ENCODE data around the gene ZNF485. TPM values are rescaled to one million over a fixed set of nuclear protein-coding genes. Genes with fewer than 3 reads are reported as not detected.

ZNF485 gene
- total and polyA plus RNA-seq, 2 donors (not counting 1 experiment from before 2014, with no cell fraction given) = 4.8 to 8.4 TPM

GRCh38 chr10:43610636-43611035, 4.4 kb downstream of the ZNF485 start:
- intact Hi-C loops (cut with micrococcal nuclease) = no loop called here
- no peak overlapping the region for H2AFZ ChIP-seq (ENCODE audit: insufficient read depth, low read depth, low read length, poor library complexity, severe bottlenecking)
- peaks cover 10% of the 10 kb centered on the region in 2 donors for H3K4me1 ChIP-seq (ENCODE audit: control insufficient read depth in 2 of 2, insufficient read depth in 2 of 2, low read length in 2 of 2)
- H3K4me1 Mint-ChIP-seq = peaks cover 18% of the 10 kb centered on the region
- no peak overlapping the region for H3K4me2 ChIP-seq (replicated peaks; ENCODE audit: low read depth, low read length, poor library complexity, severe bottlenecking)
- no peak overlapping the region for H3K9ac ChIP-seq (ENCODE audit: low read length)
- no peak overlapping the region for H3K27ac ChIP-seq (ENCODE audit: low read length in 2 of 2)
- peaks cover 10 to 12% of the 10 kb centered on the region in 2 experiments for H3K36me3 ChIP-seq (replicated peaks in 1 of 2; ENCODE audit: control extremely low read depth in 1 of 2, control insufficient read depth in 1 of 2, extremely low read depth in 1 of 2, insufficient read depth in 2 of 2, low read length in 1 of 2)
- H4K20me1 ChIP-seq (ENCODE audit: control insufficient read depth, insufficient read depth, low read length, poor library complexity, severe bottlenecking) = no peaks in the 10 kb centered on the region
- H3K27me3 Mint-ChIP-seq = no peaks in the 10 kb centered on the region
- H3K27me3 ChIP-seq (replicated peaks in 1 of 4; ENCODE audit: control extremely low read depth in 1 of 4, control insufficient read depth in 3 of 4, insufficient read depth in 4 of 4, low read length in 3 of 4) = no peaks in the 10 kb centered on the region
- ChIA-PET POLR2A (no interaction called here), CTCF (no interaction called here)
- H3K79me2 ChIP-seq (ENCODE audit: control insufficient read depth, insufficient read depth, low read length) = peaks cover 17% of the 10 kb centered on the region
- no peak for DNase-seq
- H3K9me3 Mint-ChIP-seq (ENCODE audit: insufficient read depth) = peaks cover 6% of the 10 kb centered on the region
- H3K4me3 Mint-ChIP-seq = no peak overlapping the region
- peaks cover 4 to 14% (median 8%) of the 10 kb centered on the region in 3 donors for H3K9me3 ChIP-seq (ENCODE audit: control extremely low read depth in 1 of 3, control insufficient read depth in 2 of 3, insufficient read depth in 1 of 3, low read length in 2 of 3)
- TF ChIP-seq EZH2 (IDR thresholded peaks at IDR 0.05; ENCODE audit: borderline replicate concordance, insufficient read depth, low read depth, low read length, poor library complexity, severe bottlenecking) (no peak), CTCF (IDR thresholded peaks at IDR 0.05) (no peak)
- H3K4me3 ChIP-seq (ENCODE audit: control extremely low read depth in 1 of 5, extremely low read depth in 1 of 5, insufficient read depth in 1 of 5, low read depth in 2 of 5, low read length in 4 of 5) = no peak overlapping the region
- no peak overlapping the region for H3K27ac Mint-ChIP-seq
- no peak for ATAC-seq (ENCODE audit: low read depth)

DNA sequence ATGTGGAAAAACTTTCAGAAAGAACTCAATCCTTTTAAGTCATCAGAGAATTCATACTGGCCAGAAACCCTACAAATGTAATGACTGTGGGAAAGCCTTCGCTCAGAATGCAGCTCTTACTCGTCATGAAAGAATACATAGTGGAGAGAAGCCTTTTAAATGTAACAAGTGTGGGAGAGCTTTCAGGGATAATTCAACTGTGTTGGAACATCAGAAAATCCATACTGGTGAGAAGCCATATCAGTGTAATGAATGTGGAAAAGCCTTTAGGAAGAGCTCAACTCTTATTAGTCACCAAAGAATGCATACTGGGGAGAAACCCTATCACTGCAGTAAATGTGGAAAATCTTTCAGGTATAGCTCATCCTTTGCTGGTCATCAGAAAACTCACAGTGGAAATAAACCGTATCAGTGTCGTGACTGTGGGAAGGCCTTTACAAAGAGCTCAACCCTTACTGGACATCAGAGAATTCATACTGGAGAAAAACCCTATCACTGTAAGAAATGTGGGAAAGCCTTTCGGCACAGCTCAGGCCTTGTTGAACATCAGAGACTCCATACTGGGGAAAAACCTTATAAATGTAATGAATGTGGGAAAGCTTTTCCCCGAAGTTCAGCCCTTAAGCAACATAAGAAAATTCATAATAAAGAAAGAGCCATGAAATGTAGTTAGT, 10.6 kb downstream of the ZNF485 start:
- TF ChIP-seq EZH2 (IDR thresholded peaks at IDR 0.05; ENCODE audit: borderline replicate concordance, insufficient read depth, low read depth, low read length, poor library complexity, severe bottlenecking) (no peak), CTCF (IDR thresholded peaks at IDR 0.05) (no peak)
- no peak overlapping the region for H3K4me2 ChIP-seq (replicated peaks; ENCODE audit: low read depth, low read length, poor library complexity, severe bottlenecking)
- H3K27me3 ChIP-seq (replicated peaks in 1 of 4; ENCODE audit: control extremely low read depth in 1 of 4, control insufficient read depth in 3 of 4, insufficient read depth in 4 of 4, low read length in 3 of 4) = no peaks in the 10 kb centered on the region
- H3K27me3 Mint-ChIP-seq = no peaks in the 10 kb centered on the region
- peaks cover 28 to 36% (median 31%) of the 10 kb centered on the region in 3 donors for H3K9me3 ChIP-seq (ENCODE audit: control extremely low read depth in 1 of 3, control insufficient read depth in 2 of 3, insufficient read depth in 1 of 3, low read length in 2 of 3)
- H3K27ac Mint-ChIP-seq = no peak overlapping the region
- no CpG with 5 or more reads among the region's 6 CpGs for WGBS (ENCODE audit: insufficient coverage)
- POLR2A ChIA-PET = no interaction called here
- peaks cover 22% of the 10 kb centered on the region for H3K9me3 Mint-ChIP-seq (ENCODE audit: insufficient read depth)
- no peak for DNase-seq
- H2AFZ ChIP-seq (ENCODE audit: insufficient read depth, low read depth, low read length, poor library complexity, severe bottlenecking) = no peak overlapping the region
- H3K4me1 Mint-ChIP-seq = no peaks in the 10 kb centered on the region
- no peak overlapping the region for H3K9ac ChIP-seq (ENCODE audit: low read length)
- H3K36me3 ChIP-seq (replicated peaks in 1 of 2; ENCODE audit: control extremely low read depth in 1 of 2, control insufficient read depth in 1 of 2, extremely low read depth in 1 of 2, insufficient read depth in 2 of 2, low read length in 1 of 2) = peaks cover 20 to 22% of the 10 kb centered on the region in 2 experiments
- H3K4me3 ChIP-seq (ENCODE audit: control extremely low read depth in 1 of 5, extremely low read depth in 1 of 5, insufficient read depth in 1 of 5, low read depth in 2 of 5, low read length in 4 of 5) = no peak overlapping the region
- H3K79me2 ChIP-seq (ENCODE audit: control insufficient read depth, insufficient read depth, low read length) = no peaks in the 10 kb centered on the region
- H3K4me3 Mint-ChIP-seq = no peak overlapping the region
- CTCF ChIA-PET = no interaction called here
- ATAC-seq (ENCODE audit: low read depth) = no peak
- H3K4me1 ChIP-seq (ENCODE audit: control insufficient read depth in 2 of 2, insufficient read depth in 2 of 2, low read length in 2 of 2) = no peaks in the 10 kb centered on the region
- intact Hi-C loops (cut with micrococcal nuclease) = no loop called here
- H4K20me1 ChIP-seq (ENCODE audit: control insufficient read depth, insufficient read depth, low read length, poor library complexity, severe bottlenecking) = no peaks in the 10 kb centered on the region
- no peak overlapping the region for H3K27ac ChIP-seq (ENCODE audit: low read length in 2 of 2)

Data from B cell (primary cell).